Measurements from ENCODE around the gene MARCHF6.
"Not testable (repeated sequence)": the region's sequence is repeated elsewhere in the genome, so short reads cannot be mapped to it uniquely, and the experiment has no call there.

The MARCHF6 gene

DNA sequence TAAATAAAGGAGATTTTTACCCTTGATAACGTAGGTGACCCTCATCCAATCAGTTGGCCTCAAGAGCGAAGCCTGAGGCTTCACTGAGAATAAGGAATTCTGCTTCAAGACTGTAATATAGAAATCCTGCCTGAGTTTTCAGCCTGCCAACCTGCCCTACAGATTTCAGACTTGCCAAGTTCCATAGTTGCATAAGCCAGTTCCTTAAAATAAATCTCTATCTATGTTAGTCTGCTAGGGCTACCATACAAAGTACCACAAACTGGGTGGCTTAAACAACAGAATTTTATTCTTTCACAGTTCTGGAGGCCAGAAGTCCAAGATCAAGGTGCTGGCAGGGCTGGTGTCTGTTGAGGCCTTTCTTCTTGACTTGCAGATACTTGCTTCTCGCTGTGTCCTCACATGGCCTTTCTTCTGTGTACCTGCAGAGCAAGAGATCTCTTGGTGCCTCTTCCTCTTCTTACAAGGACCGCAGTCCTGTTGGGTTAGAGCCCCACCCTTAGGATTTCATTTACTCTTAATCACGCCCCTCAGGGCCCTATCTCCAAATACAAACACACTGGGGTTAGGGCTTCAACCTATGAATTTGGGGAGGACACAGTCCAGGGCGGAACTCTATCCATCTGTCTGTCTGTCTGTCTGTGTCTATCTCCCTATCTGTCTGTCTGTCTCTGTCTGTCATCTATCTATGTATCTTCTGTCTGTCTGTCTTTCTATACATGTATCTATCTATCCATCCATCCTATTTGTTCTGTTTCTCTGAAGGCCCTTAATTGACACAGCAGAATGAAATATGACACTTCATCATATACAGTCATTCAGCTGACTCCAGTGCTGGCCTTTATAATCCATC, 28.8 kb upstream of the MARCHF6 start:
- DNase-seq, result no peak

DNA sequence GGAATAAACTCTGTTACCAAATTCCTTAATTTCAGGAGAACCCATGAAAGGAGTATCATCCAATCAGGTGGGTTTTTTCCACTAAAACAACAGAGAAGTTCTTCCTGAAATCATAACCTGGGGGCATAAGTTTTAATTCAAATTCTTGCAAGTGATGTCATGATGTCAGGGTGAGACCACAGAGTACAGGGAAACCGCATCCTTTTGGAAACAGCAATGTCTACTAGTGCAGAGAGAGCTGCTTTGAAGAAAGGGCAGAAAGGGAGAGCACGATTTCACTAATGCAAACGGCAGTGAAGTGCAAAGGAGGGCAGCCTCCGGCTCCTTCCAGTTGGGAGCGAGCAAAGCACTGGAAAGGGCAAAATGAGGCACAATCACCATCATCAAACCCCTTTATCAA, 25.2 kb upstream of the MARCHF6 start:
- no peak for DNase-seq

DNA sequence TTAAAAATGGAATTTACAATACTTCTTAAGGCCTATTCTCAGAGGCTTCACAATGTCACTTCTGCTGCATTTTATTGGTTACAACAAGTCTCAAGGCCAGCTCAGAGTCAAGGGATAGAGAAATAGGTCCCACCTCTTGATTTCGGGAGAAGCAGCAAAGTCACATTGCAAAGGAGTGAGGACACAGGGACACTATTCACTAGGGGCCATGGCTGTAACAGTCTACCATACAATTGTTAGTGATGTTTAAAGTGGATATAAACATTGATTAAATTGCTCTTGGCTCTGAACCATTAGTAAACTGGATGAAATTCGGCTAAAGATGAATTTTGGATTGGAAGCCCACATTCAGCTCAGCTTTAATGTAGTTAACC, 24.1 kb upstream of the MARCHF6 start:
- DNase-seq, result no peak

DNA sequence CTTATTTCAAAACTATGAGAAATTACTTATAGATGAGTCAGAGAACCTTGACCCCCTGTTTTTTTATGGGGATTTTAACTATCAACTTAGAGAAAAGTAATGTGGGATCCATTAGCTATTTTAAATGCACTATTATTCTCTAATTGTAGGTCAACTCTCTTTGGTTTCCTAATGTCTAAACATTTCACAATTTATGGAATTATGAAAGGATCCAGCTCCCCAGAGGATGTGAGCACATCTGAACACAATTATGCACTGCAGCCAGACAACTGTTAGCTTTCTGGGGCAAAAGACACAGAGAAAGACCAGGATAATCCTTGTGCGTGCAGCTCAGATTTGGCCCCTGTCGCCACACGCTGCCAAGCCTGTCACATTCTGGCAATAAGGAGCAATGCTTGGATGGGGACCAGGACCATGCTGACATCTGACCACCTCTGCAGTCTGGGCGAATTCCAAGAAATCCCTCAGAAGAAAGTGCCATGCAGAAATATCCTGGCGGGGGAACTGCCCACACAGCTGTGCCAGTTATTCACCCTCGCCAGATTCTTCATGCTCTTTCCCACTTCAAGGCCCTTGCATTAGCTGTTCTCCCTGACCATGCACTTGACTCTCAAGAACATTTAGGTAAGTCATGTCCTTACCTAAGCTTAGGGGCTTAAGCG, 23.5 kb upstream of the MARCHF6 start:
- DNase-seq, result no peak

DNA sequence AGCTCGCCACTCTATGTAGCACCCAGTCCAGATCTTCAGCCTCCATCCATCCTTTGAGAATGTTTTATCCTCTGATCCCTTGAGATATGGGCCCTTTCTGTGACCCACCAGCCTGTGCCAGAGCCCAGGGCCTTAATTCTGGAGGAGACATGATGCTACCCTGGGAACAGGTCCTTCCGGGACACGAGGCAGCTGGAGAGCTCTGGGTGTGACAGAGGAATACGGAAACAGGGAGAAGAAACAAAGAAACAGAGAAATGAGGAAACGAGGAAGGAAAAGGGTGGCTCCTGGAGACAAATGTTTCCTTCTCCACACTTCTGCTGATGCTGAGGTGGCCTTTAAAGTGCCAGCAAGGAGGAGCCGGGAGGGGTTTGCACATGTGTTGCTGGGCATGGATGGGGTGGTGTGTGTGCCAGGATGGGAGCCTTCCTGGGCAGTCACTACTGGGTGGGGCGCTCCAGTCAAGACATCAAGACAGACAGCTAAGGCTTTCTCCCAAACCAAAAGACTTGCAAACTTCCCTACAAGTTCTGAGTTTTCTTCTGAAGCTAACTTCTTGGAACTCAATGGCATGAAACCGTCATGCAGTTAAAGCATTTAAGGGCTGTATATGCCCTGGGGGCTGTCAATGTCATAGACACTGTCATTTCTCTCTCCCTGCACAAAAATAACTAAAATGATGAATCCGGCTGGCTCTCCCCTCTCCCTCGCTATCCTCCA, 22.8 kb upstream of the MARCHF6 start:
- no peak for DNase-seq

DNA sequence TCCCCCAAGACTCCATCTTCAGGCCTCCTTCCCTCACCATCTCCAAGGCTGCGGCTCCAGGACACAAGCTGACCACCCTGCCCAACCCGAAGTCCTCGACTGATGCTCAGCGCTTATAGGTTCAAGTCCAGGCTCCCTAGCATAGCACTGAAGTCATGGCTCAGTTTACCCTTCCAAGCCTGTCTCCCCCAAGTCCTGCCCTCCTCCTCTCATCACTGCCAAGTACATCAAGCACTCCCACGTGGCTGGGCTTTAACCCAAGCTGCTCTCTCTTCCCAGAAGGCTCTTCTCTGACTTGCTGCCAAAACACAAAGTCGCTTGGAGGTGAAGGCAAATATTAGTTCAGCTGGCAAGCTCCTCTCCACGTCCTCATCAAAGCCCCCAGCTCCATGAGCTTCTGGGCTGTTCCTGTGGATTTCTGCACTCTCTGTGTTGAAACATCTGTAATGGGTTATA, 22.1 kb upstream of the MARCHF6 start:
- no peak for DNase-seq

DNA sequence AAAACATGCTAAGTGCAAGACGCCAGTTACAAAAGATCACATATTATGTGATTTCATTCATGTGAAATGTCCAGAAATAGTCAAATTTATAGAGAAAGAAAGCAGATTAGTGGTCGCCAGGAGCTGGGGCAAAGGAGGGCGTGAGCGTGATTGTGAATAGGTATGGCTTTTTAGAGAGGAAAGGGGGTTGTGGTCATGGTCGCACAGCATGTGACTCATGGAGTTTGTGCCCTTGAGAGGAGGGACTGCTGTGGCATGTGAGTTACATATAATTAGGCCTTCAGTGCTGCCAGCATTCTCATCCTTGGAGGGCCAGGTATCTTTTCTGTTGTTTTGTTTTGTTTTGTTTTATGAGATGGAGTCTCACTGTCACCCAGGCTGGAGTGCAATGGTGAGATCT, 21.2 kb upstream of the MARCHF6 start:
- no peak for DNase-seq

DNA sequence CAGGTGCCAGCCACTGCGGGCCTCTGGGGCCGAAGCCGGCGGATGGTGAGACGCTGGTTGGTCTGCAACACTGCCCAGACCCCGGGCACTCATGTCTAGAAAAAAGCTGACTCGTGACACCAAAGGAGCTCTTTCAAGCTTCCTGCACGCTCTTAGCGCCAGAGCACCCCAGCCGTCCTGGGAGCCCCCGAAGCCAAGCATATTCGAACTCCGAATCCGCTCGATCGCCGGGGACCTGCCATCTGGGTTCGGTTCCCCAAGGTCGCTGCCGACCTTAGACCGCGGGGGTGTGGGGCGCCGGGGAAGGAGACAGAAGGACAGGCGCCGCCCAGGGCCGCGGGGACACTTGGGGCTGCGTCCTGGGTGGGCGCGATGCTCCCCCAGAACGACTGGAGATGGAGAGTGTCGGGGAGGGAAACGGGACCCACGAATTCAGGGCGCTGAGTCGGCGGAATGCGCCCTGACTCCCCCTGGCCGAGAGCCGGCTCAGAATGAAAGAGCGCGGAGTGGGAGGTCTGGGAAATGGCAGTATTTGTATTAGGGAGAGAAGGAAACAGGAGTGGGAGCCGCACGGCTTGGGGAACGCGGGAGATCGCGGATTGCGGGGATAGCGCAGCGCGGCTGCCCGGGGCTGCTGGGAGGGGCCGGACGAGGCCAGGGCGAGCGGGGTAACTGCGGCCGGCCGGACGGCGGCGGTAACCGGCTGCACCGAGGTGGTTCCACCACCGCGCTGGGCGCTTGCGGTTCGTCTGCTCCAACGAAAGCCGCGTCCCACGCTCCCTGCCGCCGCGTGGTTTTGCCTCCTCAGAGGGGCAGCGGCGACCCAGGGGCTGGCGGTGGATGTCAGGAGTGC, 20.1 kb upstream of the MARCHF6 start:
- DNase-seq, result no peak

DNA sequence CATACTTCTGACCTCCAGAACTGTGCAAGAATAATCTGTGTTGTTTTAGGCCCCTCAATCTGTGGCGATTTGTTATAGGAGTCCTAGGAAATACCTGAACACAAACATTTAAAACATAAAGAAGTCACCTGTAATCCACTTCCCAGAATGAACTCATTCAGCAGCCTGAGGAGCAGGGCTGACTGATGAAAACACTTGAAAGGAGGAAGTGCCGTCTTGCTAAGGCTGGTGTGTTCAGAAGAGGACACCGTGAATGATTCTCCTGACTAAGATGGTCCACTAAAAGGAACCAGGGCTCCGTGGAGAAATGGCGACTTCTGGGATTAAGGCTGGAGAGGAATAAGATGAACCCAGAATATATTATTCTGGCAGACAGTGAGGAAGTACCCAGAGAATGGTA, 18.7 kb upstream of the MARCHF6 start:
- DNase-seq, result no peak

DNA sequence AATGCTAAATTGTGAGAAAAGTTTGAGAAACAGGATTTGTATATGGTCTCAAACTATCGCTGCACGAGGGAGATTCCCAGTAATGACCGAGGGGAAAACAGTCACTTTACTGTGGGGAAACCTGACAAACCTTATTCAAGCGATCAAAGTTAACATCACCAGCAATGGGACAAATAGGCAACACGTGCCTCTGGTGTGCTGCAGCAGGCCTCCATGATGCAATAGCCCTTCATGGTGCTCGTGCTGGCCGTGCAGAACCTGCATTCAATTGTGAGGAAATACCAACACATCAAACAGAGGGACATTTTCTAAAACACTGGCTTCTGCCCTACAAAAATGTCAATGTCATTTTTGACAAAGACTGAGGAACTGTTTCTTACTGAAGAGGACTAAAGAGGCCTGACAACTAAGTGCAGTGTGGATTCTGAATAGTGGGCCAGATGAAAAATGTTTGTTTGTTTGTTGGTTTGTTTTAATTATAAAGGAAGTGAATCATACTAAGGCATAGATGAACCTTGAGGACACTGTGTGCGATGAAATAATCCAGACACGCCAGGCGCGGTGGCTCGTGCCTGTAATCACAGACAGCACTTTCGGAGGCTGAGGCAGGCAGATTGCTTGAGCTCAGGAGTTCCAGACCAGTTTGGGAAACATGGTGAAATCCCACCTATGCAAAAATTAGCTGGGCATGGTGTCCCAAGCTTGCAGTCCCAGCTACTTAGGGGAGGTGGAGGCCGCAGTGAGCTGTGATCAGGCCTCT, 17.6 kb upstream of the MARCHF6 start:
- no peak for DNase-seq

DNA sequence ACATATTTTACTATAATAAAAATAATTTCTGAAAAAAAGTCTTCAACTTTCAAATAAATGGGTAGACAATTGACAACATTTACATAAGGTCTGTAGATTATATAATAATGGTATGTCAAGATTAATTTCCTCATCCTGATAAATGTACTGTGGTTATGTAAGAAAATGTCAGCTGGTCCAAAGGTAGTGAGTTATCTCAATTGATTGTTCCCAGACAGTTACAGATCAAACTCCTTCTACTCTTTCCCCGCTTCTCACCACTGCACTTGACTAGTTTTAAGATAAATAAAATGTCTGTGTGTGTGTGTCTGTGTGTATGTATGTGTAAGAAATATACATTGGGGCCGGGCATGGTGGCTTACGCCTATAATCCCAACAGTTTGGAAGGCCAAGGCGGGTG, 16.4 kb upstream of the MARCHF6 start:
- no peak for DNase-seq

DNA sequence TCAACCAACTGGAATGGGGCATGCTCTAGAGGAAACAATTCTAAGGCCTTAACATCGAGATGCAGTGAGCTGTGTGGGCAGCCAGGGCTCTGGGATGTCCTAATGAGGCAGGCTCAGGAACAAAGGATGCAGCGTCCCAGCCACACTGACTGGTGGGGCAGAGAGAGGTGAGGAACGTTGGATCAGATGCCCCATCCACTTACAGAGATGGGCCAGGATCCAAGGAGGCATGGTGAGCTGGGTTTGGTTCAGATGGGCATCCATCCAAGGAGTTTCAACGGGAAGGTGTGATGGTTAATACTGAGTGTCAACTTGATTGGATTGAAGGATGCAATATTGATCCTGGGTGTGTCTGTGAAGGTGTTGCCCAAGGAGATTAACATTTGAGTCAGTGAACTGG, 15.5 kb upstream of the MARCHF6 start:
- no peak for DNase-seq

DNA sequence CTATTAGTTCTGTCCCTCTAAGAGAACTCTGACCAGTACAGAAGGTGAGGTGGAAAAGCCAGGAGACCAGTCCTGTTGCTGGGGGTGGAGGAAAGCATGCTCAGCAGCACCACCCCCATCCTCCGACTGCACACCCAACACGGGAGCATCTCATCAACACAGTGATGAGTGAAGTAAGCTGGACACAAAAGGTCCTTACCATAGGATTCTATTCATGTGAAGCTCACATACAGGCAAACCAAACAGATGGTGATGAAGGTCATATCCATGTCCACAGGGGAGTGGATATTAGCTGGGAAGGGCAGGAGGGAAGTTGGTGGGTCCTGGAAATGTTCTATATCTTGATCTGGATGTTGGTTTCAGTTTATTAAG, 14.8 kb upstream of the MARCHF6 start:
- no peak for DNase-seq

DNA sequence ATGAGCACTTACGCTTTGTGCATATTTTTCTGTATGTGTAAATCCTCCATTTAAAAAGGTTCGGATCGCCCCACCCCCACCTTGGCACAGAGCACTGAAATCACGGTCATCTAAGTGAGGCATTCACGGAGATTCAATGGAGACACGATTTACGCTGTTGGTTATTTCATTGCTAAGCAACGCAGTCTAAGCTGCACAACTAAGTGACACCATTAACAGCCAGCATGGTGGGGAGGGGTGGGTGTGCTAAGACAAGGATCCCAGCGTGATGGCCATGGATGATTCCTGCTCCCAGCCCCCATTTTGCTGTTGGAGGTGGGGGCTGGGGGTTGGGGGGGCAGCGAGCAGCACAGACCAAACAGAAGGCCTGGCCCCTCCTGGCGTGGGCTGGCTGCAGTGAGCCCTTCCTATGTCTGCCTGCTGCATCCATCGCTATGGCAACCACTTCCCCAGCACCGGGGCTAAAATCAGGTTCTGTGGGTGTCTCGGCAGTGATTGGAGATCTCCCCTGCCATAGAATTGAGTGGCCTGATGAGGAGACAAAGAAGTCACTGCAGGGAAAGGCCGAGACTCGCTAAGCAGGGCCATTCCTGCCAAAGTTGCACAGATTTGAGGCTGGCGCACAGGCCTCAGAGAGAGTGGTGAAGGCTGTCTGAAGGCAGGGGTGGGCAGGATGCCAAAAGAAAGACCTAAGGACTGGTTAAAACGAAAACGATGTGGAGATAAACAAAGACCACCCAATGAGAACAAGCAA, 14.3 kb upstream of the MARCHF6 start:
- no peak for DNase-seq

DNA sequence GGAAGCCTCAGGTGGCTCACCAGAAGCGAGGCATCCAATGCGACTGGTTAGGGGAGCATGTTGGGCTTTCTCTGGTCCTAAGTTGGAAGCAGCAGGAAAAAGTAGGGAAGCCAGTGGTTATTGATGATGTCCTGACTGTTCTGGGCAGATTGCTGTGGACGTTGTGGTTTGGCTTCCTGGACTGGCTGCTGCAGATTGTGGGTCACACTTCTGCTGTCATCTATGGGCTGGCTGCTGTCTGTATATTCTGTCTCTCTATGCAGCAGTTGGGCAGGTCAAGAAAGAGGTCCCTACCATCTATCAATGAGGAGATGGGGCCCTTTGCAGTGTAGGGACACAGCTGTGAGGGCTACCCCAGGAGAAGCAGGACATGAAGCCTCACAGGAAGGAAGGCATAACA, 13.5 kb upstream of the MARCHF6 start:
- DNase-seq, result no peak

DNA sequence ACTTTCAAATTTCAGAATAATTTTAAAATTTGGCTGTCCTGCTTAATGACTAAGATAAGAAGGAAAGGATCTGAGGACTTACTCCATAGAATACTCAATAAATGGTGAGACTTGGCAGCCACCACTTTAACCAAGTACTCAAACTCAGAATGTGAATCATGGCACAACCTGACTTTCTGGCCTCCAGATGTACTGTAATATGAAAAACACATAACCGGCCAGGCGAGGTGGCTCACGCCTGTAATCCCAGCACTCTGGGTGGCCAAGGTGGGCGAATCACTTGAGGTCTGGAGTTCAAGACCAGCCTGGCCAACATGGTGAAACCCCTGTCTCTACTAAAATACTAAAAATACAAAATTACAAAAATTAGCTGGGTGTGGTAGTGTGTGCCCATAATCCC, 10.0 kb upstream of the MARCHF6 start:
- DNase-seq, result no peak

DNA sequence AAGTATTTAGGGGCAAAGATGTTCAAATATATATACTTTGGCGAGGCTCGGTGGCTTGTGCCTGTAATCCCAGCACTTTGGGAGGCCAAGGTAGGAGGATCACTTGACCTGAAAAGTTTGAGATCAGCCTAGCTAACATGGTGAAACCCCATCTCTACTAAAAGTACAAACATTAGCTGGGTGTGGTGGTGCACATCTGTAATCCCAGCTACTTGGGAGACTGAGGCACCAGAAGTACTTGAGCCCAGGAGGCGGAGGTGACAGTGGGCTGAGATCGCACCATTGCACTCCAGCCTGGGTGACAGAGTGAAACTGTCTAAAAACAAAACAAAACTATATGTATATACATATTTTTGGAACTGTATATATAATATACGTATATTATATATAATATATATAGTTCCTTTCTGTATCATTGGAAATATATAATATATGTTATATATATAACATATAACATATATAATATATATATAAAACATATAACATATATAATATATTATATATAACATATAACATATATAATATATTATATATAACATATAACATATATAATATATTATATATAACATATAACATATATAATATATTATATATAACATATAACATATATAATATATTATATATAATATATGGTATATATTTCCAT, 8.9 kb upstream of the MARCHF6 start:
- DNase-seq, result not testable (repeated sequence)

DNA sequence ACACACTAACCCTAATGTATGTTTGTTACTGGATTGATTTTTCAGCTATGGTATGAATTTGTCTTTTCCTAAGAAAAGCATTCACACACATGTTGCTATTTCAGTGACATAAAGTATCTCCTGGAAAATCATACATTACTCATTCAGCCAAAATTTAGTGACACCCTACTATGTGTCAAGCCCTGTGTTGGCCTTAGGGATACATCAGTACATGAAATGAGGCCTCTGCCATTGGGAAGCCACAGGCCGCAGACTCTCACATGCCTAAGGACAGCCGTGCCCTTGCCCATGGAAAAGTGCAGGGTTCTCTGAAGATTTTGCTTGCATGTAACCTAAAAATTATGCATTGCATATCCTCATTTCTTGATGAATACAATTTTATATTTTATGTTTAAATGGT, 5.2 kb upstream of the MARCHF6 start:
- no peak for DNase-seq

DNA sequence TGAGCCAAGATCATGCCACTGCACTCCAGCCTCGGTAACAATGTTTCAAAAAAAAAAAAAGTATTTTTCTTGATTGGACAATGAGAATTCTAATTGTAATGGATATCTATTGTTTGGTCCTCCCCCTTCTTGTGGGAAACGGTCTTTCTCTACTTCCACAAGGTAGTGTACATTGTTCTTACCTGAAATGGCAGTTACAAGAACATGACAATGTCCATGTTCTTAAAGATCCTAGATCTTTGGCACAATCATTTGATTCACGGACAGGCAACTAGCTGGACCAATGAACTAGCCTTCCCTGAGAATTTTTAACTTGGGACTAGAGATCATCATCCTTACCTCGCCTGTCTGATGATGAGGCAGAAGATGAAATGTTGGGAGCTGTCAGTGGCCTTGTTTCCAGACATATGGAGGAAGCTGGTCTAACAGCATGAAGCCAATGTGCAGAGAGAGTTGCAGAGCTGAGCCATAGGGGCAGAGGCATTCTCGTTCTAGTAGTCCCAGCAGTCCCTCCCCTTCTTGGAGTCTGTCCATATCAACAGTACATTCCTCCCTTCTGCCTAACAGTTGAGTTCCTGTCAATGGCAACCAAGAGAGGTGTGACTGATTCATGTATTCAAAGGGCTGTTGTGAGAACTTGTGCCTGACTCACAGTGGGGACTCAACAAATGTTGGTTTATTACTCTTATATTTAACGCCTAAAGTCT, 2.1 kb upstream of the MARCHF6 start:
- DNase-seq, result no peak

DNA sequence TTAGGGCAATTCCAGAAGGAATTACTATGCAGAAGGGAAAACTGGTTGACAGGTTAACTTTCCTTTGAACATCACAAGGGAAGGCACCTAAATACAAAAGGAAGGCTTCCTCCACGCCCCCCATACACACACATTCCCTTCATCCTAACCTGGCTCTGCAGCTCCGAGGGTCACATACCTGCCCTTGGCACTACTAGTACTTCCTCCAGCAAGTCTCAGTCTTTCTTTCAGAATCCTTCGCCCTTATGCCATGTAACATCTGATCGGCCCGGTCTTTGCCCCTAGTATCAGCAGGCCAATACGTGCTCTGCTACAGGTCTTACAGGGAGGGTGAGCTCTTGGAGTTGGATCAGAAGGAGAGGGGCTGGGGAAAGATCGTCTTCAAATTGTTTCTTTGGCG, 1.6 kb upstream of the MARCHF6 start:
- DNase-seq, result no peak

All from activated gamma-delta T cell (primary cell).